DOHH2 (cell line): Measurements from ENCODE around the gene UGT2A1.

ENCODE experiments used
- H3F3A ChIP-seq: fragments of 200-600 bp; sonication (generic), shearing (Covaris generic); 2 replicates; pipeline ENCODE4 v1.6.0; 2016; ENCODE audit warnings: antibody characterized with exemption, mild to moderate bottlenecking; ENCODE audit not compliant: control insufficient read depth, insufficient read depth
- H3K27ac ChIP-seq: fragments of 200-600 bp; sonication (generic); 2 replicates; pipeline ENCODE4 v1.5.1; 2014; ENCODE audit warnings: low read depth, mild to moderate bottlenecking, low read length, moderate library complexity
- H3K27me3 ChIP-seq: fragments of 200-600 bp; sonication (generic); 2 replicates; pipeline ENCODE4 v1.6.1; 2014; ENCODE audit warnings: mild to moderate bottlenecking, low read length, mixed read lengths; ENCODE audit not compliant: control insufficient read depth
- H3K36me3 ChIP-seq: fragments of 200-600 bp; sonication (generic); 2 replicates; pipeline ENCODE4 v1.6.1; 2014; ENCODE audit warnings: mild to moderate bottlenecking, low read length, moderate library complexity, mixed read lengths; ENCODE audit not compliant: control insufficient read depth
- H3K4me1 ChIP-seq: fragments of 200-600 bp; sonication (generic); 2 replicates; pipeline ENCODE4 v1.6.1; 2014; ENCODE audit warnings: mild to moderate bottlenecking, low read length, mixed read lengths; ENCODE audit not compliant: control insufficient read depth
- H3K4me2 ChIP-seq: fragments of 200-600 bp; sonication (generic); 2 replicates; pipeline ENCODE4 v1.6.0; 2014; ENCODE audit warnings: mild to moderate bottlenecking, low read length, moderate library complexity
- H3K4me3 ChIP-seq: fragments of 200-600 bp; sonication (generic); 2 replicates; pipeline ENCODE4 v1.5.1; 2014; ENCODE audit warnings: mild to moderate bottlenecking, low read length, mixed read lengths
- H3K79me2 ChIP-seq: fragments of 200-600 bp; sonication (generic); 2 replicates; pipeline ENCODE4 v1.6.1; 2014; ENCODE audit warnings: mild to moderate bottlenecking, low read length, mixed read lengths; ENCODE audit not compliant: control insufficient read depth
- H3K9me2 ChIP-seq: fragments of 200-600 bp; sonication (generic); replicated peaks from 2 replicates; pipeline ENCODE4 v1.6.1; 2014; ENCODE audit warnings: mild to moderate bottlenecking, low read length, mixed read lengths; ENCODE audit not compliant: control insufficient read depth
- H3K9me3 ChIP-seq: fragments of 200-600 bp; sonication (generic); 2 replicates; pipeline ENCODE4 v1.6.1; 2014; ENCODE audit warnings: antibody characterized with exemption, low read length, mixed read lengths; ENCODE audit not compliant: control insufficient read depth, insufficient read depth
- H4K20me1 ChIP-seq: fragments of 200-600 bp; sonication (generic); 2 replicates; pipeline ENCODE4 v1.6.0; 2014; ENCODE audit warnings: low read depth, mild to moderate bottlenecking, antibody characterized with exemption, low read length, moderate library complexity; ENCODE audit not compliant: control insufficient read depth, insufficient read depth
- EZH2phosphoT487 ChIP-seq: fragments of 200-600 bp; sonication (generic); IDR thresholded peaks from 2 replicates; pipeline ENCODE4 v1.6.1; 2017; ENCODE audit warnings: borderline replicate concordance, mild to moderate bottlenecking, antibody characterized with exemption, low read length, moderate library complexity, mixed read lengths
- TF ChIP-seq, protein P1 (sequence below): fragments of 200-600 bp; sonication (generic); IDR thresholded peaks from one replicate; pipeline ENCODE4 v1.5.1; 2014; ENCODE audit warnings: antibody characterized with exemption, mild to moderate bottlenecking, low read depth, low read length; ENCODE audit not compliant: poor library complexity, severe bottlenecking

Gene UGT2A1

DNA sequence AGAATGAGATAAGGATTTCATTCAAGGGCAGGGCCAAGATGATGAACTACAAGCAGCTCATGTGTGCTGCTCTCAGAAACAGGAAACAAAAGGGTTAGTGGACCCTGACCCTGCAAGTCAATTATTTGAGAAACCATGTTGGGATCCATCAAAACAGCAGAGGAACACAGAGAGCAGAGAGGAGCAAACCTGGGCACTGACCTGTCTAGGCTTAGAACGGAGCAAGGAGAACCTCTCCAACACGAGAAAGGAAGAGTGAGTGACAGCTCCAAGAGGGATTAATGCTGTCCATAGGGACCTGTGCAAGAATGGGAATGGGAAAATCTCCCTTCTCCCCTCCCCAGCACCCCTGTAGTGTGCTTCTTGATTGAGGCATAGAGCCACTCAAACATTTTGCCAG lies 103.4 kb downstream of the UGT2A1 start:
- Histone ChIP-seq H3K9me2 (no peaks in the 10 kb centered on the region), H3K4me1 (no peaks in the 10 kb centered on the region), H3K79me2 (no peaks in the 10 kb centered on the region), H3K27ac (no peak overlapping the region), H3K9me3 (no peaks in the 10 kb centered on the region), H3K4me3 (no peak overlapping the region), H3K36me3 (no peaks in the 10 kb centered on the region), H4K20me1 (no peaks in the 10 kb centered on the region), H3K4me2 (no peak overlapping the region), H3K27me3 (no peaks in the 10 kb centered on the region), H3F3A (no peaks in the 10 kb centered on the region)
- TF ChIP-seq EZH2phosphoT487: no peak
- TF ChIP-seq, protein P1, sequence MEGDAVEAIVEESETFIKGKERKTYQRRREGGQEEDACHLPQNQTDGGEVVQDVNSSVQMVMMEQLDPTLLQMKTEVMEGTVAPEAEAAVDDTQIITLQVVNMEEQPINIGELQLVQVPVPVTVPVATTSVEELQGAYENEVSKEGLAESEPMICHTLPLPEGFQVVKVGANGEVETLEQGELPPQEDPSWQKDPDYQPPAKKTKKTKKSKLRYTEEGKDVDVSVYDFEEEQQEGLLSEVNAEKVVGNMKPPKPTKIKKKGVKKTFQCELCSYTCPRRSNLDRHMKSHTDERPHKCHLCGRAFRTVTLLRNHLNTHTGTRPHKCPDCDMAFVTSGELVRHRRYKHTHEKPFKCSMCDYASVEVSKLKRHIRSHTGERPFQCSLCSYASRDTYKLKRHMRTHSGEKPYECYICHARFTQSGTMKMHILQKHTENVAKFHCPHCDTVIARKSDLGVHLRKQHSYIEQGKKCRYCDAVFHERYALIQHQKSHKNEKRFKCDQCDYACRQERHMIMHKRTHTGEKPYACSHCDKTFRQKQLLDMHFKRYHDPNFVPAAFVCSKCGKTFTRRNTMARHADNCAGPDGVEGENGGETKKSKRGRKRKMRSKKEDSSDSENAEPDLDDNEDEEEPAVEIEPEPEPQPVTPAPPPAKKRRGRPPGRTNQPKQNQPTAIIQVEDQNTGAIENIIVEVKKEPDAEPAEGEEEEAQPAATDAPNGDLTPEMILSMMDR: no peak

DNA sequence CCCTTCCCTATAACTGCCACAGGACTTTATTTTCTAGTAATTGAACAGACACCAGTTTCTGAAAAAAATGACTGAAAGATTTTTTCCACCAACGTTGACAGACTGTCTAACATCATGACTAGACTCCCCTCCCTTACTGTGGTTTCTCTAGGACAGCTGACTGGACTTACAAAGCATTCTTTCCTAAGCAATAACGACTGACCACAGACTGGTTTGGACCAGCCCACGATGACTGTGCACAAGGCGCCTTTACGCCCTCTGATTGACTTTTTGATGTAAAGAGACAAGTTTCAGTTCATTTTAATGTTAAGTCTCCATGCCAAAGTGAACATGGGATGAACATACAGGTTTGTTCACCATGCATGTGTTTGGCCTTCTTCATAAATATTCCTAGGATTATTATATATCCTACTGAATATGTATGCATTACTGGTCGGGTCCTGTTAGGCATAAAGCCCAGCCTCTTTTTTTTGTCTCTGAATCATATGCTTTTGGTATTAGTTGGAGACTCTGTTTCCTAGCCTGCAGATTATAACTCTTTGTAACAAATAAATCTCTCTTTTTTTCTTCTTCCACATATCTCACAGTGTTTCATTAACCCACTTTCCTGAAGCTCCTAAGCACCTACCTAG lies 106.8 kb downstream of the UGT2A1 start:
- no peaks in the 10 kb centered on the region for H3K79me2 ChIP-seq
- TF ChIP-seq, protein P1: no peak
- TF ChIP-seq EZH2phosphoT487: no peak
- H3K9me2 ChIP-seq: no peaks in the 10 kb centered on the region
- H3K4me1 ChIP-seq: no peaks in the 10 kb centered on the region
- no peaks in the 10 kb centered on the region for H4K20me1 ChIP-seq
- no peaks in the 10 kb centered on the region for H3K36me3 ChIP-seq
- no peak overlapping the region for H3K4me3 ChIP-seq
- H3K27me3 ChIP-seq: no peaks in the 10 kb centered on the region
- H3F3A ChIP-seq: no peaks in the 10 kb centered on the region
- no peak overlapping the region for H3K4me2 ChIP-seq
- no peaks in the 10 kb centered on the region for H3K9me3 ChIP-seq
- H3K27ac ChIP-seq: no peak overlapping the region
